Measurements from ENCODE around the gene SEPTIN2.

- no peak for TF ChIP-seq CTCF (IDR thresholded peaks at IDR 0.05)
- no peak for TF ChIP-seq POLR2A (IDR thresholded peaks at IDR 0.05)
Observed at GRCh38 chr2:241296767-241297166, 19.0 kb upstream of the SEPTIN2 start.

All from breast epithelium (tissue), 3 donors.